ENCODE measurements around the gene SPATA3.

GRCh38 chr2:230969659-230970015 lies 26.3 kb upstream of the SPATA3 start:
- TF ChIP-seq POLR2A (IDR thresholded peaks at IDR 0.05) (no peak), CTCF (IDR thresholded peaks at IDR 0.05 in 4 of 5, conservative IDR thresholded peaks at IDR 0.05 in 1 of 5) (no peak)

All from gastrocnemius medialis (tissue), 4 donors.